OCI-LY1 (cell line): ENCODE data around the gene AKAP1.

Experiments
- H2AFZ ChIP-seq: fragments of 200-600 bp; sonication (generic), shearing (Covaris generic); 2 replicates; pipeline ENCODE4 v1.6.0; 2014; ENCODE audit warnings: antibody characterized with exemption, mild to moderate bottlenecking, low read length
- H3F3A ChIP-seq: fragments of 200-600 bp; sonication (generic), shearing (Covaris generic); 2 replicates; pipeline ENCODE4 v1.6.0; 2014; ENCODE audit warnings: mild to moderate bottlenecking, antibody characterized with exemption, low read length, moderate library complexity; ENCODE audit not compliant: insufficient read depth
- H3K27ac ChIP-seq: fragments of 200-600 bp; sonication (generic); 2 replicates; pipeline ENCODE4 v1.5.1; 2014; ENCODE audit warnings: low read length, mixed run types, mild to moderate bottlenecking, low read depth; ENCODE audit not compliant: poor library complexity, severe bottlenecking
- H3K27me3 ChIP-seq: fragments of 200-600 bp; sonication (generic); 2 replicates; pipeline ENCODE4 v1.6.0; 2014; ENCODE audit warnings: antibody characterized with exemption, mild to moderate bottlenecking, low read length, moderate library complexity; ENCODE audit not compliant: insufficient read depth
- H3K36me3 ChIP-seq: fragments of 200-600 bp; sonication (generic); 2 replicates; pipeline ENCODE4 v1.6.1; 2014; ENCODE audit warnings: mild to moderate bottlenecking, antibody characterized with exemption, low read length, moderate library complexity, mixed read lengths; ENCODE audit not compliant: insufficient read depth
- H3K4me1 ChIP-seq: fragments of 200-600 bp; sonication (generic); 2 replicates; pipeline ENCODE4 v1.5.1; 2014; ENCODE audit warnings: mild to moderate bottlenecking, low read length, moderate library complexity; ENCODE audit not compliant: insufficient read depth, severe bottlenecking
- H3K4me2 ChIP-seq: fragments of 200-600 bp; sonication (generic), shearing (Covaris generic); 2 replicates; pipeline ENCODE4 v1.6.1; 2014; ENCODE audit warnings: low read length
- H3K4me3 ChIP-seq: fragments of 200-600 bp; sonication (generic); 2 replicates; pipeline ENCODE4 v1.5.1; 2014; ENCODE audit warnings: low read length, low read depth, mild to moderate bottlenecking, mixed read lengths; ENCODE audit not compliant: poor library complexity, severe bottlenecking
- H3K79me2 ChIP-seq: fragments of 200-600 bp; shearing (Covaris generic); 2 replicates; pipeline ENCODE4 v1.6.1; 2016; ENCODE audit warnings: mixed run types, low read length, mixed read lengths; ENCODE audit not compliant: insufficient read depth
- H3K9ac ChIP-seq: fragments of 200-600 bp; sonication (generic), shearing (Covaris generic); 2 replicates; pipeline ENCODE4 v1.6.1; 2014; ENCODE audit warnings: mild to moderate bottlenecking, low read length, mixed read lengths
- H3K9me2 ChIP-seq: fragments of 200-600 bp; sonication (generic), shearing (Covaris generic); 2 replicates; pipeline ENCODE4 v1.6.1; 2014; ENCODE audit warnings: low read depth, mild to moderate bottlenecking, low read length, mixed read lengths
- H3K9me3 ChIP-seq: fragments of 200-600 bp; shearing (Covaris generic); 2 replicates; pipeline ENCODE4 v1.6.1; 2014; ENCODE audit warnings: low read length, mixed read lengths
- H4K20me1 ChIP-seq: fragments of 200-600 bp; sonication (generic), shearing (Covaris generic); 2 replicates; pipeline ENCODE4 v1.6.0; 2016; ENCODE audit warnings: mild to moderate bottlenecking, low read length; ENCODE audit not compliant: insufficient read depth
- EZH2 ChIP-seq: fragments of 200-600 bp; sonication (generic), shearing (Covaris generic); IDR thresholded peaks from 2 replicates; pipeline ENCODE4 v1.8.0; 2017; ENCODE audit warnings: borderline replicate concordance, mixed run types, mild to moderate bottlenecking, antibody characterized with exemption, low read length, moderate library complexity, mixed read lengths
- TF ChIP-seq, protein P1 (sequence below): fragments of 200-600 bp; sonication (generic), shearing (Covaris generic); IDR thresholded peaks from 2 replicates; pipeline ENCODE4 v1.5.1; 2017; ENCODE audit warnings: mild to moderate bottlenecking, antibody characterized with exemption, low read length, moderate library complexity, mixed read lengths

The AKAP1 gene

DNA sequence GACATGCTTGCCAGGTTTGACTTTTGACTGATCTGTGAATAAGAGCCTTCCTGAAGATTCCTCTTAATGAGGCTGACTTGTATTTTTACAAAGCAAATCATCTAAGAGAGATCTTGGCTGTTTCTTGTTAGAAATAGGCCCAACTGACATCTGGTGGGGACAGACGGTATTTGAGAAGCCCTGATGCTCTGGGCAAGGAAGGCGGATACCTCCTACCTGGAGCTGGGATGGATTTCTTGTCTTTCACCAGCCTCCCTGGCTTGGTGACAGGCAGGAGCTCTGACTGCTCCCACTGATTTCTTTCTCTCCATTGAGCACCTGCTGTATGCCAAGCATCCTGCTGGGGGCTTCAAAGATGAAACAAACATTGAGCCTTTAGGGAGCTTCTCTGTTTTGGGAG is 40.4 kb downstream of the AKAP1 start:
- Histone ChIP-seq H3K4me2 (no peak overlapping the region), H3K4me1 (no peaks in the 10 kb centered on the region), H3K36me3 (peaks cover 47% of the 10 kb centered on the region)

DNA sequence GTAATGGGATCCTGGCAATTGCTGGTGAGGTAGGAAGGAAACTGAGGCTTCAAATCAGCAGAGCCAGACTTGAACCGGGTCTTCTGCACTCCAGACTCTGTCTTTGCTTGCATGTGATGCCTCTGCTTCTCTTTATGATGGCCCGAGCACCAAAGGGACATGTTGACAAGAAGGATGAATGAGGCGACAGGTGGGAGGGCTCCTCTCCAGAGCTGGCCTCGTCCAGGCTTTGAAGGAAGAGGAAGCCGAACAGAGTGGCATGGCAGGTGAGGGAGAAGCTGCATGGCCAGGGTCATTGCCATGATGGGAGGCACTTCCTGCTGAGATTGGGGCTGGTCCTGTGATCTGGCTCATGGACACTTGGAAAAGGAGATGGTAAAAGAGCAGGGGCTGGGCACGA is 40.8 kb downstream of the AKAP1 start:
- Histone ChIP-seq H3K9ac (no peak overlapping the region), H3K4me1 (no peaks in the 10 kb centered on the region), H3K4me3 (no peak overlapping the region), H3F3A (no peaks in the 10 kb centered on the region), H4K20me1 (no peaks in the 10 kb centered on the region), H3K4me2 (no peak overlapping the region), H2AFZ (no peak overlapping the region), H3K36me3 (peaks cover 42% of the 10 kb centered on the region), H3K27me3 (no peaks in the 10 kb centered on the region), H3K9me2 (no peaks in the 10 kb centered on the region), H3K79me2 (no peaks in the 10 kb centered on the region), H3K27ac (no peak overlapping the region), H3K9me3 (no peaks in the 10 kb centered on the region)
- TF ChIP-seq, protein P1, sequence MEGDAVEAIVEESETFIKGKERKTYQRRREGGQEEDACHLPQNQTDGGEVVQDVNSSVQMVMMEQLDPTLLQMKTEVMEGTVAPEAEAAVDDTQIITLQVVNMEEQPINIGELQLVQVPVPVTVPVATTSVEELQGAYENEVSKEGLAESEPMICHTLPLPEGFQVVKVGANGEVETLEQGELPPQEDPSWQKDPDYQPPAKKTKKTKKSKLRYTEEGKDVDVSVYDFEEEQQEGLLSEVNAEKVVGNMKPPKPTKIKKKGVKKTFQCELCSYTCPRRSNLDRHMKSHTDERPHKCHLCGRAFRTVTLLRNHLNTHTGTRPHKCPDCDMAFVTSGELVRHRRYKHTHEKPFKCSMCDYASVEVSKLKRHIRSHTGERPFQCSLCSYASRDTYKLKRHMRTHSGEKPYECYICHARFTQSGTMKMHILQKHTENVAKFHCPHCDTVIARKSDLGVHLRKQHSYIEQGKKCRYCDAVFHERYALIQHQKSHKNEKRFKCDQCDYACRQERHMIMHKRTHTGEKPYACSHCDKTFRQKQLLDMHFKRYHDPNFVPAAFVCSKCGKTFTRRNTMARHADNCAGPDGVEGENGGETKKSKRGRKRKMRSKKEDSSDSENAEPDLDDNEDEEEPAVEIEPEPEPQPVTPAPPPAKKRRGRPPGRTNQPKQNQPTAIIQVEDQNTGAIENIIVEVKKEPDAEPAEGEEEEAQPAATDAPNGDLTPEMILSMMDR, result no peak
- no peak for TF ChIP-seq EZH2

More for the DNA sequence above, 40.4 kb downstream of the AKAP1 start:
- TF ChIP-seq, protein P1, result no peak
- no peak for TF ChIP-seq EZH2
- Histone ChIP-seq H2AFZ (no peak overlapping the region), H3K9me3 (no peaks in the 10 kb centered on the region), H3K27me3 (no peaks in the 10 kb centered on the region), H3K4me3 (no peak overlapping the region), H3F3A (no peaks in the 10 kb centered on the region), H3K27ac (no peak overlapping the region), H3K9me2 (no peaks in the 10 kb centered on the region), H4K20me1 (no peaks in the 10 kb centered on the region), H3K79me2 (no peaks in the 10 kb centered on the region), H3K9ac (no peak overlapping the region)

DNA sequence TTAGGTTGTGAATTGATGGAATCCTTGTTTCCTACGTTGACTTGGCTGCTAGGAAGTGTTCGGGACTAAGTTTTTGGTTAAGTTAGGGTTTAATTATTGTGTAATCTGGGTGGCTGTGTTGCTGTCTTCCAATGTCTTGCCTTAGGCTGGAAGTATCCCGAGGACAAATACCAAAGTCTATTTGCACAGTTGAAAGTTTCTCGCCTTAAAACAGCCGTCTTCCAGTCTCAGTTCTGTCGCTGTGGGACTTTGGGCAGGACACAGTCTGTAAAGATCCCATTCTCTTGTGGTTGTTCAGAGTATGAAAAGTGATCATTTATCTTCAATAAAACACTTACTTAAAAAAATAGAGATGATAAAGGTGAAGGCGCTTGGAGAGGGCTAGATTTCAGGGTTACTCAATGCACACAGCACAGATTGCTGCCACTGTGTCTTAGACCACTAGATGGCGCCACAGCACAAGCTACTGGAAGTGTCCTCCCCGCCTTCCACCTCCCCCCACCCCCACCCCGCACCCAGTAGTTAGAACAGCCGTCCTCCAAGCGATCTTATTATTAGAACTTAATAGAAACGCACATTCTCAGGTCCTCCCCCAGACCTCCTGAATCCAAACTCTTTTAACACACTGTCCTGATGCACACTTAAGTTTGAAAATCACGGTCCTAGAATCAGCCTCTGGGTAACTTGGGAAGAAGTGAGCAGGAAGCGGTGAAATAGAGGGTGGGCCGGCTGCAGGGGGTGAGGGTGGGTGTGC is 45.8 kb downstream of the AKAP1 start:
- no peaks in the 10 kb centered on the region for H3K27me3 ChIP-seq
- no peaks in the 10 kb centered on the region for H3F3A ChIP-seq
- H4K20me1 ChIP-seq, result no peaks in the 10 kb centered on the region
- H3K4me2 ChIP-seq, result peak overlapping the region; percentile 72
- peak overlapping the region; percentile 35 for H3K4me3 ChIP-seq
- H3K4me1 ChIP-seq, result peaks cover 15% of the 10 kb centered on the region
- H2AFZ ChIP-seq, result no peak overlapping the region
- H3K9ac ChIP-seq, result no peak overlapping the region
- no peak overlapping the region for H3K27ac ChIP-seq
- no peaks in the 10 kb centered on the region for H3K9me2 ChIP-seq
- no peaks in the 10 kb centered on the region for H3K9me3 ChIP-seq
- no peak for TF ChIP-seq EZH2
- TF ChIP-seq, protein P1, result peak; percentile 67
- peaks cover under 1% of the 10 kb centered on the region; the same call in 1 of the 2 replicates for H3K36me3 ChIP-seq
- H3K79me2 ChIP-seq, result no peaks in the 10 kb centered on the region
